GM12875 (cell line): ENCODE data around the gene XPC.
"Not testable (repeated sequence)": the region's sequence is repeated elsewhere in the genome, so short reads cannot be mapped to it uniquely, and the experiment has no call there.

Experiments
- H3K4me3 ChIP-seq: one replicate; pipeline ENCODE4 v1.5.1; 2011; ENCODE audit warnings: low read depth, low read length, control low read depth
- TF ChIP-seq, protein P1 (sequence below): IDR thresholded peaks from 2 replicates; pipeline ENCODE4 v1.5.1; 2011; ENCODE audit warnings: low read depth, mild to moderate bottlenecking, control low read depth, inconsistent platforms, low read length, moderate library complexity, borderline replicate concordance; ENCODE audit not compliant: insufficient read depth

XPC gene

DNA sequence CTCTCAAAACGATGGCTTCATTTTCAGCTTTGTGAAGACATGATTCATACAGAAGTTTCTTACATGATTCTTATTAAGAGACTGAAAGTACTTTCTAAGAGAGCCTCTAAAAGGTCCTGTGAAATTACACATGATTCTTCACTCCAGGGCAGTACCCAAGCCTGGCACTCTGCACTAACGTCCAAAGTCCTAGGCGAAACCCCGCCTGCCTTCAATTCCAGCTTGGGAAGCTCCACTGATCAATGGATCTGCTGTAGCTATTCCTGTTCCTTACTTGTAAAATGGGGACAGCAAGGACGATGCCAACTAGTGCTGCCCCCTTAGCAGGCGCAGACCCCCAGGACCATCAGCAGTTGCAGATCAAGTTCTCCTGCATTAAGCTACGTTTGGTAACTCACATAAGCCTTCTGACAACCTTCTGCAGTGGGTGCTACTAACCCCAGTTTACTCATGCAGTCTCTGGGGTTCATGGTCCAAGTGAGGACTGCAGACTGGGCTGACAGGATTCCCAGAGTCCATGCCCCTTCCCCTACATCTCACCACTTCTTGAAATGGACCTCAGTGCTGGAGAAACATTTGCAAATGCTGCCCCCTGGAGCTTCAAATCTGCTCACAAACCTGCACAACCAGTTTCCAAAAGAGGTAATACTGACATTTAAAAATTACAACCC lies 64.3 kb downstream of the XPC start:
- TF ChIP-seq, protein P1, sequence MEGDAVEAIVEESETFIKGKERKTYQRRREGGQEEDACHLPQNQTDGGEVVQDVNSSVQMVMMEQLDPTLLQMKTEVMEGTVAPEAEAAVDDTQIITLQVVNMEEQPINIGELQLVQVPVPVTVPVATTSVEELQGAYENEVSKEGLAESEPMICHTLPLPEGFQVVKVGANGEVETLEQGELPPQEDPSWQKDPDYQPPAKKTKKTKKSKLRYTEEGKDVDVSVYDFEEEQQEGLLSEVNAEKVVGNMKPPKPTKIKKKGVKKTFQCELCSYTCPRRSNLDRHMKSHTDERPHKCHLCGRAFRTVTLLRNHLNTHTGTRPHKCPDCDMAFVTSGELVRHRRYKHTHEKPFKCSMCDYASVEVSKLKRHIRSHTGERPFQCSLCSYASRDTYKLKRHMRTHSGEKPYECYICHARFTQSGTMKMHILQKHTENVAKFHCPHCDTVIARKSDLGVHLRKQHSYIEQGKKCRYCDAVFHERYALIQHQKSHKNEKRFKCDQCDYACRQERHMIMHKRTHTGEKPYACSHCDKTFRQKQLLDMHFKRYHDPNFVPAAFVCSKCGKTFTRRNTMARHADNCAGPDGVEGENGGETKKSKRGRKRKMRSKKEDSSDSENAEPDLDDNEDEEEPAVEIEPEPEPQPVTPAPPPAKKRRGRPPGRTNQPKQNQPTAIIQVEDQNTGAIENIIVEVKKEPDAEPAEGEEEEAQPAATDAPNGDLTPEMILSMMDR: no peak
- H3K4me3 ChIP-seq: no peak overlapping the region

DNA sequence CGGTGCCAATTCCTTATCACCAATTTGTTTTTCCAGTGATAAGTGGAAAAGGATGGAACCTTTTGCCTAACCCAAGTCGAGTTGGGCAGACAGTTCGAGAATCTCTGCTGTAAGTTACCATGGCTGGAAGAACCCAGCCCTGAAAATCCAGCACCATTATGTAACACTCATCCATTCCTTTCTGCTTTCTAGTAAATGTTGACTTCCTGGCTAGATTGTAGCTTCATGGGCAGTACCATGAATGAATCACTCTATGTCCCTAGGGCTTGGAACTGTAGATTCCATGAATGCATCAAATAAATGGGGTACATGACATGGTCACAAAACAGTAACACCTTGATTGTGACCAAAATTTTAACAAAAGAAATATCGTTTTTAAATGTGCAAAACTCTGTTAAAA lies 67.7 kb downstream of the XPC start:
- H3K4me3 ChIP-seq: no peak overlapping the region
- TF ChIP-seq, protein P1: no peak

DNA sequence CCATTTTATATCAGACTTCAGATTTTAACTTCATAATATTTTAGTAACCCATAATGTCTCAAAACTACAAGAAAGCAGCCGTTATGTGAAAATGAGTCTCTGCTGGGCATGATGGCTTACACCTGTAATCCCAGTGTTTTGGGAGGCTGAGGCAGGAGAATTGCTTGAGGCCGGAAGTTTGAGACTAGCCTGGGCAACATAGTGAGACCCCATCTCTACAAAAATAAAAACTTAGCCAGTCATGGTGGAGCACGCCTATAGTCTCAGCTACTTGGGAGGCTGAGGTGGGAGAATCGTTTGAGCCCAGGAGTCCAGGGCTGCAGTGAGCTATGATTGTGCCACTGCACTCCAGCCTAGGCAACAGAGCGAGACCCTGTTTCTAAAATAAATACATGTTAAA lies 68.6 kb downstream of the XPC start:
- H3K4me3 ChIP-seq: not testable (repeated sequence)

DNA sequence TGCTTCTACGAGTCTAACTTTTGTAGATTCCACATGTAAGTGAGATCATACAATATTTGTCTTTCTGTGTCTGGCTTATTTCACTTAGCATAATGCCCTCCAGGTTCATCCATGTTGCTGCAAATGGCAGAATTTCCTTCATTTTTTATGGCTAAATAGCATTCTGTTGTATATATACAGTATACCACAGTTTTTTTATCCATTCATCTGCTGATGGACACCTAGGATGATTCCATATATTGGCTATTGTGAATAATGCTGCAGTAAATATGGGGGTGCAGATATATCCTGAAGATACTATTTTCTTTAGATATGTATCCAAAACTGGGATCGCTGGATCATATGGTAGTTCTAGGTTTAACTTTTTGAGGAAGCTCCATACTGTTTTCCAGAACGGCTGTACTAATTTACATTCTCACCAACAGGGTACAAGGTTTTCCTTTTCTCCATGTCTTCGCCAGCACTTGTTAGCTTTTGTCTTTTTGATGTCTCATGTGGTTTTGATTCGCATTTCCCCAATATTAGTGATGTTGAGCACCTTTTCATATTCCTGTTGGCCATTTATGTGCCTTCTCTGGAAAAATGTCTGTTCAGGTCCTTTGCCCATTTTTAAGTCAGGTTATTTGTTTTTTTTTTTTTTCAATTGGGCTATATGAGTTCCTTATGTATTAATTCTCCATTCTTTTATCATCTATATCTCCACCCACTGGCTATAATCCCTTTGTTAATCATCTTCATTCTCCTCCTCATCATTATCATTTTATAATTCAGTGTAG lies 80.6 kb downstream of the XPC start:
- TF ChIP-seq, protein P1: no peak
- H3K4me3 ChIP-seq: no peak overlapping the region

DNA sequence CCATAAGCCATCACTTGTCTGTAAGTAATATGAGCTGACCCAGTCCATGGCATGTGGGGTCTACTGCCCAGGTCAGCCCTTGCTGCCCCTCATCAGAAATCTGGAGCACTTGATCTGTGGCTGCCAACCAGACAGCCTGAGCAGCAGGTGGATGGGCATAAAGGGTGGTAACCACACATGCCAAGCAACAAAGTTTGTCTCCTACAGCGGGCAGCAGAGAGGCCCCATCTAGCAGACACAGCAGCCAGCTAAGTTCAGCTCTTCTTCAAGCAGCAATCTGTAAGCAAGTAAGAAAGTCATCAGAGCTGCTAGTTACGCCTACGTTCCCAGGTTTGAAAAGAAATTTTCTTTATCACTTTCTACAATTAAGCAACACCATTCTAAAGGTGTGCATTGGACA lies 81.7 kb downstream of the XPC start:
- TF ChIP-seq, protein P1: no peak

More for the DNA sequence above, 81.7 kb downstream of the XPC start:
- H3K4me3 ChIP-seq: no peak overlapping the region
